Suprapubic skin (tissue), 4 donors: ENCODE results near the gene IL18R1.

Source experiments
- POLR2A ChIP-seq, 2 donors: fragments of 450-650 bp; IDR thresholded peaks; one replicate each; pipeline ENCODE4 v1.6.1; 2017; ENCODE audit warnings: antibody characterized with exemption in 2 of 2, mild to moderate bottlenecking in 2 of 2, moderate library complexity in 2 of 2
- POLR2AphosphoS5 ChIP-seq, 3 donors: sonication (generic); formaldehyde crosslinking; IDR thresholded peaks; one replicate each; pipeline ENCODE4 v1.6.1; 2017; ENCODE audit warnings: antibody characterized with exemption in 3 of 3
- TF ChIP-seq, protein P1 (sequence below), 2 donors: fragments of 200-600 bp in 1 of 2; fragments of 450-650 bp in 1 of 2; sonication (generic) in 1 of 2; IDR thresholded peaks; one replicate each; pipeline ENCODE4 v1.5.1; 2016 to 2019; ENCODE audit warnings: antibody characterized with exemption in 2 of 2, mild to moderate bottlenecking in 1 of 2, moderate library complexity in 1 of 2

DNA sequence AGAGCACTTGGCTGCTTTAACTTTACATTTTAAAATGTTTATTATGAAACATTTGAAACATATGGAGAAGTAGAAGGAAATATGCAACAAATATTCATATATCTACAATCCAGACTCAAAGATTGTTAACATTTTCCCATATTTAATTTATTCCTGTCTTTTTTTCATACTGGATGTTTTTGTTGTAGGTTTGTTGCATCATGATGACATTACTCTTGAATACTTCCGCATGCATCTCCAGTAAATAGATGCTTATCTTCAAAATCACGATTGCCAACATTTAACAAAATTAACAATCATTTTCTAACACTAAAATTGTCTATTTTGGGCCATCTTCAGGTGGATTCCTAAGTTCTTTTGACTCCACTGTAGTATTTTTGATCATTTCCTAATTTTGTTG lies 46.3 kb downstream of the IL18R1 start:
- TF ChIP-seq, protein P1, sequence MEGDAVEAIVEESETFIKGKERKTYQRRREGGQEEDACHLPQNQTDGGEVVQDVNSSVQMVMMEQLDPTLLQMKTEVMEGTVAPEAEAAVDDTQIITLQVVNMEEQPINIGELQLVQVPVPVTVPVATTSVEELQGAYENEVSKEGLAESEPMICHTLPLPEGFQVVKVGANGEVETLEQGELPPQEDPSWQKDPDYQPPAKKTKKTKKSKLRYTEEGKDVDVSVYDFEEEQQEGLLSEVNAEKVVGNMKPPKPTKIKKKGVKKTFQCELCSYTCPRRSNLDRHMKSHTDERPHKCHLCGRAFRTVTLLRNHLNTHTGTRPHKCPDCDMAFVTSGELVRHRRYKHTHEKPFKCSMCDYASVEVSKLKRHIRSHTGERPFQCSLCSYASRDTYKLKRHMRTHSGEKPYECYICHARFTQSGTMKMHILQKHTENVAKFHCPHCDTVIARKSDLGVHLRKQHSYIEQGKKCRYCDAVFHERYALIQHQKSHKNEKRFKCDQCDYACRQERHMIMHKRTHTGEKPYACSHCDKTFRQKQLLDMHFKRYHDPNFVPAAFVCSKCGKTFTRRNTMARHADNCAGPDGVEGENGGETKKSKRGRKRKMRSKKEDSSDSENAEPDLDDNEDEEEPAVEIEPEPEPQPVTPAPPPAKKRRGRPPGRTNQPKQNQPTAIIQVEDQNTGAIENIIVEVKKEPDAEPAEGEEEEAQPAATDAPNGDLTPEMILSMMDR (IDR thresholded peaks at IDR 0.05) = no peak
- no peak for TF ChIP-seq POLR2A (IDR thresholded peaks at IDR 0.05)
- TF ChIP-seq POLR2AphosphoS5 (IDR thresholded peaks at IDR 0.05) = no peak
